H1 (cell line): ENCODE measurements around the gene HLA-DPA1. TPM values are rescaled to one million over a fixed set of nuclear protein-coding genes. Genes with fewer than 3 reads are reported as not detected.

Experiments used
- CTCF ChIA-PET: fragments of 300-600 bp; sonication (Branson Sonifier 250); formaldehyde crosslinking; loops from one replicate; lab custom pipeline; 2021; ENCODE audit not compliant: partially characterized antibody; lab: Charles Lee
- POLR2A ChIA-PET: fragments of 300-600 bp; sonication (Branson Sonifier 250); formaldehyde crosslinking; loops from one replicate; lab custom pipeline; 2021; ENCODE audit warnings: inconsistent platforms; ENCODE audit not compliant: partially characterized antibody; lab: Charles Lee
- DNase-seq, 2 experiments: peaks; one replicate each; pipeline versions ENCODE4 v3.0.0 to v3.0.0-alpha.2; 2010 to 2022; ENCODE audit warnings: low spot score in 2 of 2, low read depth in 1 of 2, mixed read lengths in 1 of 2
- FAIRE-seq: peaks from 2 replicates; lab custom pipeline; 2011; peaks lifted over from hg19 to GRCh38; lab: Jason Lieb, UNC
- H2AFZ ChIP-seq: 2 replicates; pipeline ENCODE4 v1.8.1; 2012; ENCODE audit warnings: low read length, inconsistent platforms
- H2AK5ac ChIP-seq: 2 replicates; pipeline ENCODE4 v1.6.1; 2013; ENCODE audit warnings: low read depth, low read length
- H2BK120ac ChIP-seq: replicated peaks from 2 replicates; pipeline ENCODE3; 2013; ENCODE audit warnings: low read depth, low read length, inconsistent platforms
- H2BK12ac ChIP-seq: 2 replicates; pipeline ENCODE4 v1.6.1; 2013; ENCODE audit warnings: low read depth, low read length
- H2BK15ac ChIP-seq: 2 replicates; pipeline ENCODE4 v1.6.1; 2013; ENCODE audit warnings: low read length
- H2BK20ac ChIP-seq: 2 replicates; pipeline ENCODE4 v1.6.1; 2013; ENCODE audit warnings: low read length
- H2BK5ac ChIP-seq: 2 replicates; pipeline ENCODE4 v1.6.1; 2013; ENCODE audit warnings: low read depth, low read length
- H3K14ac ChIP-seq: 2 replicates; pipeline ENCODE4 v1.6.1; 2013; ENCODE audit warnings: inconsistent platforms; ENCODE audit not compliant: insufficient read length
- H3K18ac ChIP-seq: 2 replicates; pipeline ENCODE4 v1.6.1; 2013; ENCODE audit warnings: low read length; ENCODE audit errors: extremely low read depth
- H3K23ac ChIP-seq: 2 replicates; pipeline ENCODE4 v1.6.1; 2013; ENCODE audit warnings: inconsistent platforms; ENCODE audit not compliant: insufficient read length
- H3K23me2 ChIP-seq: 2 replicates; pipeline ENCODE4 v1.6.1; 2013; ENCODE audit warnings: low read depth, low read length
- H3K27ac ChIP-seq: 2 replicates; pipeline ENCODE4 v1.6.1; 2011; ENCODE audit warnings: low read depth, low read length, inconsistent platforms
- H3K27me3 ChIP-seq, 4 experiments: replicated peaks in 1 of 4; 1 replicate in 1 of 4; 2 replicates in 3 of 4; pipeline versions ENCODE4 v1.6.1 to v1.8.1; 2011 to 2013; ENCODE audit warnings: low read length in 3 of 4, mild to moderate bottlenecking in 3 of 4, inconsistent platforms in 2 of 4, mixed read lengths in 2 of 4, moderate library complexity in 1 of 4; ENCODE audit not compliant: control insufficient read depth in 3 of 4, insufficient read depth in 3 of 4; ENCODE audit errors: extremely low read depth in 1 of 4
- H3K36me3 ChIP-seq, 4 experiments: 2 replicates each; pipeline versions ENCODE4 v1.6.1 to v1.8.1; 2011 to 2013; ENCODE audit warnings: mild to moderate bottlenecking in 4 of 4, low read length in 3 of 4, moderate library complexity in 2 of 4, control low read depth in 1 of 4, inconsistent platforms in 1 of 4; ENCODE audit not compliant: insufficient read depth in 4 of 4, control insufficient read depth in 2 of 4
- H3K4ac ChIP-seq: replicated peaks from 2 replicates; pipeline ENCODE3; 2013; ENCODE audit warnings: low read length, low read depth, mixed read lengths, inconsistent platforms; ENCODE audit not compliant: insufficient read length
- H3K4me1 ChIP-seq, 4 experiments: replicated peaks in 1 of 4; 1 replicate in 1 of 4; 2 replicates in 3 of 4; pipeline versions ENCODE4 v1.6.1 to v1.8.1; 2011 to 2013; ENCODE audit warnings: low read length in 3 of 4, inconsistent platforms in 2 of 4, mixed read lengths in 1 of 4; ENCODE audit not compliant: insufficient read depth in 4 of 4, control insufficient read depth in 3 of 4
- H3K4me2 ChIP-seq, 2 experiments: 2 replicates each; pipeline versions ENCODE4 v1.6.1 to v1.8.1; 2011 to 2013; ENCODE audit warnings: low read depth in 2 of 2, low read length in 2 of 2, control low read depth in 1 of 2, inconsistent platforms in 1 of 2, mild to moderate bottlenecking in 1 of 2; ENCODE audit not compliant: insufficient read depth in 1 of 2
- H3K4me3 ChIP-seq, 4 experiments: fragments of 200-600, 300-600 bp in 1 of 4; sonication (generic), shearing (Covaris generic), sonication (Bioruptor Twin) in 1 of 4; 2 replicates each; pipeline versions ENCODE4 v1.5.1 to v1.8.1; 2011 to 2016; ENCODE audit warnings: low read length in 4 of 4, low read depth in 3 of 4, control low read depth in 2 of 4, inconsistent platforms in 2 of 4, mild to moderate bottlenecking in 2 of 4, mixed read lengths in 1 of 4, moderate library complexity in 1 of 4; ENCODE audit not compliant: insufficient read depth in 2 of 4; ENCODE audit errors: extremely low read depth in 1 of 4
- H3K56ac ChIP-seq: replicated peaks from 2 replicates; pipeline ENCODE3; 2013; ENCODE audit warnings: low read depth, mild to moderate bottlenecking, mixed read lengths, low read length, inconsistent platforms; ENCODE audit not compliant: insufficient read length
- H3K79me1 ChIP-seq: 2 replicates; pipeline ENCODE4 v1.6.1; 2013; ENCODE audit warnings: low read depth, low read length, control low read depth
- H3K79me2 ChIP-seq, 2 experiments: 2 replicates each; pipeline versions ENCODE4 v1.6.1 to v1.8.1; 2012 to 2013; ENCODE audit warnings: low read length in 2 of 2, mild to moderate bottlenecking in 2 of 2, inconsistent platforms in 1 of 2; ENCODE audit not compliant: insufficient read depth in 2 of 2, control insufficient read depth in 1 of 2
- H3K9ac ChIP-seq, 4 experiments: replicated peaks in 1 of 4; 1 replicate in 1 of 4; 2 replicates in 3 of 4; pipeline versions ENCODE4 v1.6.1 to v1.8.1; 2011 to 2013; ENCODE audit warnings: low read depth in 3 of 4, low read length in 3 of 4, control low read depth in 2 of 4, mild to moderate bottlenecking in 2 of 4, moderate library complexity in 2 of 4, inconsistent platforms in 1 of 4; ENCODE audit errors: extremely low read depth in 1 of 4
- H3K9me3 ChIP-seq, 2 experiments: 2 replicates each; pipeline versions ENCODE4 v1.6.1 to v1.8.1; 2012 to 2013; ENCODE audit warnings: mild to moderate bottlenecking in 2 of 2, moderate library complexity in 2 of 2, control low read depth in 1 of 2, inconsistent platforms in 1 of 2, low read depth in 1 of 2, low read length in 1 of 2, mixed read lengths in 1 of 2; ENCODE audit not compliant: insufficient read depth in 2 of 2
- H4K20me1 ChIP-seq, 2 experiments: replicated peaks in 1 of 2; 2 replicates each; pipeline versions ENCODE3 to v1.8.1; 2011 to 2013; ENCODE audit warnings: inconsistent platforms in 2 of 2, low read length in 2 of 2, mild to moderate bottlenecking in 1 of 2; ENCODE audit not compliant: insufficient read depth in 2 of 2, control insufficient read depth in 1 of 2
- H4K5ac ChIP-seq: 2 replicates; pipeline ENCODE4 v1.6.1; 2013; ENCODE audit warnings: low read length, low read depth, mixed read lengths, inconsistent platforms; ENCODE audit not compliant: insufficient read length
- H4K8ac ChIP-seq: 2 replicates; pipeline ENCODE4 v1.8.0; 2013; ENCODE audit warnings: mild to moderate bottlenecking, moderate library complexity, low read length, inconsistent platforms; ENCODE audit not compliant: insufficient read depth; ENCODE audit errors: extremely low read depth
- H4K91ac ChIP-seq: replicated peaks from 2 replicates; pipeline ENCODE3; 2013; ENCODE audit warnings: low read length, mixed read lengths, inconsistent platforms; ENCODE audit not compliant: insufficient read length
- ATF3 ChIP-seq: IDR thresholded peaks from 2 replicates; pipeline ENCODE4 v1.6.1; 2011; ENCODE audit warnings: low read depth, mild to moderate bottlenecking, low read length; ENCODE audit not compliant: insufficient read depth
- CHD2 ChIP-seq: IDR thresholded peaks from 2 replicates; pipeline ENCODE4 v1.6.1; 2012; ENCODE audit warnings: low read length, improper control_type of control experiment
- EGR1 ChIP-seq: IDR thresholded peaks from 2 replicates; pipeline ENCODE4 v1.6.1; 2011; ENCODE audit warnings: low read depth, low read length, borderline replicate concordance
- GABPA ChIP-seq: IDR thresholded peaks from 2 replicates; pipeline ENCODE4 v1.6.1; 2011; ENCODE audit warnings: mild to moderate bottlenecking, low read length, moderate library complexity, borderline replicate concordance; ENCODE audit not compliant: insufficient read depth
- GTF2F1 ChIP-seq: IDR thresholded peaks from 2 replicates; pipeline ENCODE4 v1.6.1; 2012; ENCODE audit warnings: low read depth, low read length, improper control_type of control experiment, borderline replicate concordance
- HDAC2 ChIP-seq, 2 experiments: fragments of 300-600 bp in 1 of 2; sonication (generic) in 1 of 2; IDR thresholded peaks; 2 replicates each; pipeline ENCODE4 v1.6.1; 2011 to 2012; ENCODE audit warnings: low read depth in 2 of 2, low read length in 2 of 2, mild to moderate bottlenecking in 2 of 2, moderate library complexity in 2 of 2, borderline replicate concordance in 1 of 2, inconsistent platforms in 1 of 2
- POU5F1 ChIP-seq: IDR thresholded peaks from 2 replicates; pipeline ENCODE4 v1.6.1; 2011; ENCODE audit warnings: low read depth, mild to moderate bottlenecking, low read length, moderate library complexity
- SAP30 ChIP-seq: fragments of 300-600 bp; sonication (generic); IDR thresholded peaks from 2 replicates; pipeline ENCODE4 v1.7.1; 2012; ENCODE audit warnings: low read length, moderate library complexity, mild to moderate bottlenecking, inconsistent platforms; ENCODE audit not compliant: insufficient read depth, insufficient replicate concordance
- SP2 ChIP-seq: IDR thresholded peaks from 2 replicates; pipeline ENCODE4 v1.6.1; 2012; ENCODE audit warnings: mild to moderate bottlenecking, low read length, inconsistent platforms
- SRF ChIP-seq: IDR thresholded peaks from 2 replicates; pipeline ENCODE4 v1.6.1; 2011; ENCODE audit warnings: mild to moderate bottlenecking, low read depth, low read length, moderate library complexity
- TCF12 ChIP-seq: IDR thresholded peaks from 2 replicates; pipeline ENCODE4 v1.6.1; 2011; ENCODE audit warnings: low read depth, mild to moderate bottlenecking, low read length
- YY1 ChIP-seq: IDR thresholded peaks from 2 replicates; pipeline ENCODE4 v1.6.1; 2011; ENCODE audit warnings: low read depth, mild to moderate bottlenecking, low read length
- WGBS, 2 experiments: shearing (Covaris generic) in 1 of 2; methylation state at CpG; one replicate each; pipeline versions ENCODE4 v1.1.6 to v1.1.7; 2013 to 2015; ENCODE audit warnings: low lambda C conversion rate in 2 of 2, mixed read lengths in 2 of 2, inconsistent platforms in 1 of 2, low coverage in 1 of 2, missing lambda C conversion rate in 1 of 2; ENCODE audit not compliant: insufficient replicate concordance in 2 of 2, insufficient coverage in 1 of 2, insufficient read length in 1 of 2; ENCODE audit errors: extremely low coverage in 1 of 2, missing lambda C conversion rate in 1 of 2; 5-methylcytosine and 5-hydroxymethylcytosine counted together
- polyA plus RNA-seq, 7 experiments: library from polyadenylated mRNA; depleted of rRNA in 3 of 7; stranded (reverse) in 5 of 7; unstranded in 2 of 7; fragments of >200 nt in 5 of 7; fragments of 200-250 nt in 2 of 7; gene quantifications; 1 replicate in 5 of 7; 2 replicates in 1 of 7; 4 replicates in 1 of 7; pipeline versions ENCODE4 v1.2.1 to v1.2.3, GENCODE V29; 2011 to 2013; ENCODE audit warnings: missing spikeins in 2 of 7, mixed read lengths in 2 of 7
- total RNA-seq: library from RNA; stranded (reverse); fragmentation: NEBNext Ultra II Directional; extraction: Animal tissue kit (Norgen Biotek cat#: 25700); gene quantifications from 2 replicates; pipeline ENCODE4 v1.2.1, GENCODE V29; 2021

The HLA-DPA1 gene
- total and polyA plus RNA-seq, 2 of the 8 experiments (the other 6 are each of a cell fraction or from before 2014, with no cell fraction given) = 6.2 to 13.1 TPM

GRCh38 chr6:33028220-33028849 lies 45.1 kb downstream of the HLA-DPA1 start:
- Histone ChIP-seq H2BK120ac (no peak overlapping the region), H2AFZ (no peak overlapping the region), H3K23ac (no peak overlapping the region), H3K4me2 (no peak overlapping the region), H3K4me1 (no peaks in the 10 kb centered on the region), H2BK12ac (no peak overlapping the region), H3K4me3 (no peak overlapping the region), H3K9me3 (no peaks in the 10 kb centered on the region), H3K23me2 (no peaks in the 10 kb centered on the region), H3K27me3 (no peaks in the 10 kb centered on the region; a peak in 1 of 7 replicates), H2BK15ac (no peak overlapping the region), H3K56ac (no peak overlapping the region), H4K20me1 (no peaks in the 10 kb centered on the region), H3K14ac (no peak overlapping the region), H4K91ac (no peak overlapping the region), H4K5ac (no peak overlapping the region), H3K9ac (no peak overlapping the region), H2BK5ac (no peak overlapping the region), H3K36me3 (no peaks in the 10 kb centered on the region), H3K18ac (no peak overlapping the region), H3K79me2 (no peaks in the 10 kb centered on the region), H3K79me1 (no peaks in the 10 kb centered on the region), H2AK5ac (no peak overlapping the region), H2BK20ac (no peak overlapping the region), H4K8ac (no peak overlapping the region), H3K4ac (no peak overlapping the region), H3K27ac (no peak overlapping the region)
- WGBS, 2 experiments = 69% methylated on average over 1 of the region's 1 CpG; no CpG with 5 or more reads in 1 of the 2 experiments
- FAIRE-seq (no peak), DNase-seq (no peak)
- ChIA-PET POLR2A (interaction anchor here (0.6 to 2.0 kb wide), 2 partner anchors 10 to 448 kb away, joined by 3 to 6 read pairs; no protein-coding TSS in a partner anchor), CTCF (interaction anchor here (0.7 to 1.8 kb wide), 3 partner anchors 21 to 169 kb away, joined by 3 to 7 read pairs (median 3); no protein-coding TSS in a partner anchor)
- TF ChIP-seq YY1 = no peak
- no peak for TF ChIP-seq POU5F1
- no peak for TF ChIP-seq SAP30
- no peak for TF ChIP-seq SRF
- no peak for TF ChIP-seq CHD2
- no peak for TF ChIP-seq TCF12
- no peak for TF ChIP-seq EGR1
- no peak for TF ChIP-seq GABPA
- TF ChIP-seq HDAC2 (IDR thresholded peaks at IDR 0.05; ENCODE audit: borderline replicate concordance in 1 of 2, low read depth in 2 of 2, low read length in 2 of 2) = no peak
- TF ChIP-seq ATF3 = no peak
- TF ChIP-seq SP2 = no peak
- TF ChIP-seq GTF2F1 = no peak
